H1 (cell line): ENCODE results near the gene ARHGAP18.

Source experiments
- BACH1 ChIP-seq: IDR thresholded peaks from 2 replicates; pipeline ENCODE4 v1.6.1; 2012; ENCODE audit warnings: low read length, improper control_type of control experiment
- EGR1 ChIP-seq: IDR thresholded peaks from 2 replicates; pipeline ENCODE4 v1.6.1; 2011; ENCODE audit warnings: low read depth, low read length, borderline replicate concordance
- GABPA ChIP-seq: IDR thresholded peaks from 2 replicates; pipeline ENCODE4 v1.6.1; 2011; ENCODE audit warnings: mild to moderate bottlenecking, low read length, moderate library complexity, borderline replicate concordance; ENCODE audit not compliant: insufficient read depth
- HDAC2 ChIP-seq, 2 experiments: fragments of 300-600 bp in 1 of 2; sonication (generic) in 1 of 2; IDR thresholded peaks; 2 replicates each; pipeline ENCODE4 v1.6.1; 2011 to 2012; ENCODE audit warnings: low read depth in 2 of 2, low read length in 2 of 2, mild to moderate bottlenecking in 2 of 2, moderate library complexity in 2 of 2, borderline replicate concordance in 1 of 2, inconsistent platforms in 1 of 2
- POLR2A ChIP-seq, 2 experiments: IDR thresholded peaks; 1 replicate in 1 of 2; 2 replicates in 1 of 2; pipeline ENCODE4 v1.6.1; 2011; ENCODE audit warnings: low read depth in 2 of 2, low read length in 2 of 2, mild to moderate bottlenecking in 2 of 2; ENCODE audit errors: control extremely low read depth in 1 of 2
- RFX5 ChIP-seq: IDR thresholded peaks from 2 replicates; pipeline ENCODE4 v1.6.1; 2011; ENCODE audit warnings: low read depth, low read length, improper control_type of control experiment, borderline replicate concordance
- SP1 ChIP-seq: IDR thresholded peaks from 2 replicates; pipeline ENCODE4 v1.6.1; 2011; ENCODE audit warnings: low read depth, low read length

DNA sequence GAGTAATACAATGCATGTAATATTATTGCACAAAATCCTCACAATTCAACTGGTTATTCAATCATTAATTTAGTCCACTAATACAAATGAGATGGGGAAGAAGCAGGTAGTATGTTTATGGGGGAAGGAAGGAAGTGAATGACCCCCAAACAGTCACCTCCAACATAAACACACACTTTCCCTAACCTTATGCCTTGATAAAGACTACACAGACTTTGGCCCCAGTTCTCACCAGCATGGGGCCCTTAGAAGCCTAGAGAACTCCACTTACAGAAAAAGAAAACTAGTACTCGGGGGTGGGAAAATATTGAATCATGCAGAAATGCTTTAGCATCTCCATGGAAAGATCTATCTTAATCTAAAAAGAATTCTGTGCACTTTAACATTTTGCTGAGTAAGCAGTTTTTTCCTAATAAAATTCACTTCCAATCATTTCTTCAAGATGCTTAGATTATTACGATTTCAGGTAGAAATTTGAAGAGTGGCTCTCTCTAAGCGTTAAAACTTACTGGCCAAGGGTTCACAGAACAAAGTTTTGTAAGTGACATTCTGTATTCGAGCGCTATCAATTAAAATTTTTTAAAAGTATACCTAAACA lies 18.8 kb downstream of the ARHGAP18 start:
- TF ChIP-seq HDAC2 (IDR thresholded peaks at IDR 0.05; ENCODE audit: borderline replicate concordance in 1 of 2, low read depth in 2 of 2, low read length in 2 of 2) (no peak), RFX5 (no peak), EGR1 (no peak), POLR2A (IDR thresholded peaks at IDR 0.05; ENCODE audit: control extremely low read depth in 1 of 2, low read depth in 2 of 2, low read length in 2 of 2) (no peak), SP1 (no peak), GABPA (no peak), BACH1 (no peak)
